Measurements from ENCODE around the gene MLLT3.

The MLLT3 gene

GRCh38 chr9:20309124-20309523 is 313.2 kb downstream of the MLLT3 start:
- no peak for DNase-seq (ENCODE audit: low read depth)

GRCh38 chr9:20307621-20308020 is 314.7 kb downstream of the MLLT3 start:
- in situ Hi-C loops (cut with HindIII; ENCODE audit: low sequenced_read_pairs): no loop called here
- no peak for TF ChIP-seq CTCF (IDR thresholded peaks at IDR 0.05; ENCODE audit: low read depth, low read length, missing control alignments)
- no peak overlapping the region for H3K4me3 ChIP-seq (ENCODE audit: low read depth, low read length)
- no peak for DNase-seq (ENCODE audit: low read depth)

More at GRCh38 chr9:20309124-20309523, 313.2 kb downstream of the MLLT3 start:
- in situ Hi-C loops (cut with HindIII; ENCODE audit: low sequenced_read_pairs): no loop called here
- TF ChIP-seq CTCF (IDR thresholded peaks at IDR 0.05; ENCODE audit: low read depth, low read length, missing control alignments): no peak
- H3K4me3 ChIP-seq (ENCODE audit: low read depth, low read length): no peak overlapping the region

- in situ Hi-C loops (cut with HindIII; ENCODE audit: low sequenced_read_pairs): no loop called here
- no peak for TF ChIP-seq CTCF (IDR thresholded peaks at IDR 0.05; ENCODE audit: low read depth, low read length, missing control alignments)
- no peak overlapping the region for H3K4me3 ChIP-seq (ENCODE audit: low read depth, low read length)
- no peak for DNase-seq (ENCODE audit: low read depth)
These were observed 316.8 kb downstream of the MLLT3 start for GRCh38 chr9:20305452-20305851.

GRCh38 chr9:20303996-20304395 is 318.3 kb downstream of the MLLT3 start:
- H3K4me3 ChIP-seq (ENCODE audit: low read depth, low read length): no peak overlapping the region
- no peak for DNase-seq (ENCODE audit: low read depth)
- TF ChIP-seq CTCF (IDR thresholded peaks at IDR 0.05; ENCODE audit: low read depth, low read length, missing control alignments): no peak
- in situ Hi-C loops (cut with HindIII; ENCODE audit: low sequenced_read_pairs): no loop called here

GRCh38 chr9:20303066-20303465 is 319.2 kb downstream of the MLLT3 start:
- no peak for DNase-seq (ENCODE audit: low read depth)
- in situ Hi-C loops (cut with HindIII; ENCODE audit: low sequenced_read_pairs): no loop called here
- H3K4me3 ChIP-seq (ENCODE audit: low read depth, low read length): no peak overlapping the region
- no peak for TF ChIP-seq CTCF (IDR thresholded peaks at IDR 0.05; ENCODE audit: low read depth, low read length, missing control alignments)

- in situ Hi-C loops (cut with HindIII; ENCODE audit: low sequenced_read_pairs): no loop called here
- H3K4me3 ChIP-seq (ENCODE audit: low read depth, low read length): no peak overlapping the region
- no peak for TF ChIP-seq CTCF (IDR thresholded peaks at IDR 0.05; ENCODE audit: low read depth, low read length, missing control alignments)
- DNase-seq (ENCODE audit: low read depth): no peak
These were observed 320.1 kb downstream of the MLLT3 start for GRCh38 chr9:20302197-20302596.
